Activated CD8-positive, alpha-beta memory T cell treated with anti-CD3 and anti-CD28 coated beads, Interleukin-2, amount 50 U/mL, for 24 hours (primary cell): ENCODE measurements around the gene PMM1.

Experiments used
- DNase-seq: peaks from one replicate; pipeline ENCODE4 v3.0.0-alpha.2; 2020; ENCODE audit errors: extremely low read depth

PMM1 gene

DNA sequence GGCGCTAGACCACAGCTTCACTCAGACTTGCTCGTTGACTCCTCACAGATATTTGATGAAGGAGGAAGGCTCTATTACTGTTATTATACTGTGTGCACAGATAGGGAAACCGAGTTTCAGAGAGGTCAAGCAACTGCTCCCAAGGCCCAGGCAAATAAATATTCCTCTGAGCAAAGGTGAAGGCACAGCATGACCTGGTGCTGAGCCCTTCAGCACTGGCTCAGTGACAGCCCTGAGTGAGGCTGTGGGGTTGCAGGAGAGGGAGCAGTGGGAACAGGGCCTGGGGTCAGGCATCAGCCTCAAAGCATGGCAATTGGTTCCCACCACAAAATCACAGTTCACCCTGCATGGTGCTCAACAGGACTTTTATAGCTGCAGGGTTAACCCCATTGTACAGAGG lies 52.4 kb downstream of the PMM1 start:
- DNase-seq: no peak

DNA sequence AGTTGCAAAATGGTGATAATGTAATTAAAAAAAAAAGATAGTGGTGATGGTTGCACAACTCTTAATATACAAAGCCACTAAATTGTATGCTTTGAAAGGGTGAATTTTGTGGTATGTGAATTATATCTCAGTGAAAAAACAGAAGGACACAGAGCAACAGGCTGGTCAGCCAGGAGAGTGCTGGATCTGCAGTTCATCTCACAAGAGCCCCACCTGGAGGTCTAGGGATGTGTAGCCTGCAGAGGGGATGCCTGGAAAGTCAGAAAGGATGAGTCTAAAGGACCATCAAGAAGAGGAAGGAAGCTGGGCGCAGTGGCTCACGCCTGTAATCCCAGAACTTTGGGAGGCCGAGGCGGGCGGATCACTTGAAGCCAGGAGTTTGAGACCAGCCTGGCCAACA lies 54.4 kb downstream of the PMM1 start:
- no peak for DNase-seq

GRCh38 chr22:41534219-41534618 lies 55.4 kb downstream of the PMM1 start:
- no peak for DNase-seq

DNA sequence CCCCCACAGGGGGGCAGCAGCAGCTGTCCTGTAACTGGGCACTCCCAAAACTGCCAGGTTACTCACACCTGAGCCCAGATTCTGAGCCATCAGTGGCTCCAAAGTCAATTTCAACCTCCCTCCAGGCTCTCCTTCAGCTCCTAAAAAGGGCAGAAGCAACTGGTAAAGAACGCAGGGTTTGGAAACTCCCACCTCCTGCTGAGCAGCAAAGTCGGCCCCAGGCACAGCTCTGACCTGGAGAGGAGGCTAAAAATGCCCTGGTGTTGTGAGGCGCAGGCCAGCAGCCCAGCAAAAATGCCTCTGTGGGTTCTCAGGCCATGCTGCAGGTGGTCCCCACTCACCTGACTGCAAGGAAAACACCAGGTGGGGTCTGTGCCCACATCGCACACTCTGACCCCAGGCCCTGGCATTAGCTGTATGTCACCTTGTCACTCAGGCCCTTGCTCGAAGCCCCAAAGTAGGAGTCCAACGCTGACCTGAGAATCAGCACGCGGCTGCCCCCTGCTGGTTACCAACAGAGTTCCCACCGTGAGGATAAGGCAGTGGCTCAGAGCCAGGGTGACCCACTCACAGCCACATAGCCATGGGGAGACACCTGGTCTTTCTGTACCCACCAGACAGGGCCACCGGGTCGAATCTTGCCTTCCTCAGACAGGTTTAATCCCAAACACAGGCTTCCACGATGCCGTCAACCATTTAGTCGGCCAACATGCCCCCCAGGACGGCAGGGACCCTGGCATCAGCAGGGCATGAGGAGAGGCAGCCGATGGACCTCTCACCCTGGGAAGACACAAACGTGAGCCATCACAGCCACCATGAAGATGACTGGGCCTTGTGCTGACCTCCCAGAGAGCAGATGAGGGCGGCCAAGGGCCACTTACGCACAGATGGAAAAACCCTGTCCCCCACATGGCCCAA lies 56.5 kb downstream of the PMM1 start:
- no peak for DNase-seq

GRCh38 chr22:41531715-41532477 lies 57.7 kb downstream of the PMM1 start:
- DNase-seq: no peak

DNA sequence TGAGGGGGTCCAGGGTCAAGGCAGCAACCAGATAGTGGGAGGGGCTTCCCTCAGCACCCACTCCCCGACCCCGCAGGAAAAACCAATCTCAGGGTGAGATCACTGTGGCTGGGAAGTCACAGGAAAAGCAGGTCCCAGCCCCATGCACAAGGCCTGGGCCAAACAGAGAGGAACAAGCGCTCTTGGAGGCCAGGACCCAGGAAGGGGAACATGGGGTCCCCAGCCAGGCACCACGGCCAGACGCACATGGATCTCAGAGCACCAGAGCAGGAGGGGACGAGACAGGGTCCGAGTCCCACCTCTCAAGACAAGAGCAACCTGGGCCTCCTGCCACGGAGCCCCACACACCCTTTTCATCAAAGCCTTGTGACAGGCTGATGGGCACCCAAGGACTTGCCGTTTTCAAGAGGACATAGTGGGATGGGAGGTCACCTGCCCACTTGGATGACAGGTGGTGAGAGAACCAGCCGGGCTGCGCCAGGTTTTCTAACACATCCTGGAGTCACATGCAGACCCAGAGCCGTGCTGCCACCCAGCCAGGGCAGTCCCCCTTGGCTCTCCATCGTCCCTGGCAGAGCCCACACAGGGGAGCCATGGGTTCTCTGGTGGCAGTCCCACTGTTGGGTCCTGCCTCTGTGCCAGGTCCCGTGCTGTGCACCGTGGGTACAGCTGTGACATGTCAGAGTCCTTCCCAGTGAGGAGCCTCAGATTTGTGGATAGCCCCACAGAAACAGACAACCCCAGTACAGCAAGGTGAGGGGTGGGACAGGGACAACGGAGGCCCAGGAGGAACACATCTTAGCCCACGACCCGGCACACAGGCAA lies 58.5 kb downstream of the PMM1 start:
- DNase-seq: no peak

GRCh38 chr22:41528938-41529561 lies 60.6 kb downstream of the PMM1 start:
- DNase-seq: no peak

DNA sequence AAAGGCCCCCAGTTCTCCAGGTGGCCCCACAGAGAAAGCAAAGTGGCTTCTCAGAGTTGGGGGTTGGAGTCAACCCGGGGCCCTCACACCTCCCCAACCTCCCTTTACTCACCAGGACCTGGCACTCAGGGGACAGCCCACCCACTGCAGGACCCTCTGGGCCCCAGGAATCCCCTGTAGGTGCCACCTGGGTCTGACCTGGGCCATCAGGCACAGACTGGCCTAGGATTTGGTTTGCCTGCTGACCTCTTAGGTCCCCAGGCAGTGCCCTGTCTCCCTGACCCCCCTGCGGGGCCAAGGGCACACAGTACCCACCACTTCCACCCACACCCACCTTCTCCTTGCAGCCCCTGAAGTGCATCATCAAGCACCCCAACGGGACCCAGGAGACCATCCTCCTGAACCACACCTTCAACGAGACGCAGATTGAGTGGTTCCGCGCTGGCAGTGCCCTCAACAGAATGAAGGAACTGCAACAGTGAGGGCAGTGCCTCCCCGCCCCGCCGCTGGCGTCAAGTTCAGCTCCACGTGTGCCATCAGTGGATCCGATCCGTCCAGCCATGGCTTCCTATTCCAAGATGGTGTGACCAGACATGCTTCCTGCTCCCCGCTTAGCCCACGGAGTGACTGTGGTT lies 61.4 kb downstream of the PMM1 start:
- DNase-seq: no peak
